DMS53 treated with DMSO at 0.1 percent for 48 hours (cell line): ENCODE measurements around the gene KRT1.

Experiments
- DNase-seq: peaks from one replicate; lab custom pipeline; 2025; ENCODE audit not compliant: unreplicated experiment; lab: John Stamatoyannopoulos, UW

The KRT1 gene

DNA sequence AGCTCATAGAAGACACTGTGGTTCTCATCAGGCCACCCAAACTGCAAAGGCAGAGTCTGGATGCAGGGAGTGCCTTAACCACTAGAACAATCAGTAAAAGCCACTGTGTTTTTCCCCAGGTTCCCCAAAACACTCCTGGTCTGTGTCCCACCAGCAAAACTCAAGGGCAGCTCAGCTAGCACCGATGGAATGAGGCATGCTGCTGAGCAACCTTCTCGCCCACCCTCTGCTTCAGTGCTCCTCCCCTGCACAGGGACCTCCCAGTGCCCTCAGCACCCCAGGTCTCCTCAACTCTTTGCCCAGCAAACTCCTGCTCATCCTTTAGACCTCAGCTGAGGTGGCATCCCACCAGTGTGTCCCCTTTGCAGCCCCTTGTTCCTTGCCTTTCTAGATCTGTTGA lies 19.2 kb upstream of the KRT1 start:
- no peak for DNase-seq

DNA sequence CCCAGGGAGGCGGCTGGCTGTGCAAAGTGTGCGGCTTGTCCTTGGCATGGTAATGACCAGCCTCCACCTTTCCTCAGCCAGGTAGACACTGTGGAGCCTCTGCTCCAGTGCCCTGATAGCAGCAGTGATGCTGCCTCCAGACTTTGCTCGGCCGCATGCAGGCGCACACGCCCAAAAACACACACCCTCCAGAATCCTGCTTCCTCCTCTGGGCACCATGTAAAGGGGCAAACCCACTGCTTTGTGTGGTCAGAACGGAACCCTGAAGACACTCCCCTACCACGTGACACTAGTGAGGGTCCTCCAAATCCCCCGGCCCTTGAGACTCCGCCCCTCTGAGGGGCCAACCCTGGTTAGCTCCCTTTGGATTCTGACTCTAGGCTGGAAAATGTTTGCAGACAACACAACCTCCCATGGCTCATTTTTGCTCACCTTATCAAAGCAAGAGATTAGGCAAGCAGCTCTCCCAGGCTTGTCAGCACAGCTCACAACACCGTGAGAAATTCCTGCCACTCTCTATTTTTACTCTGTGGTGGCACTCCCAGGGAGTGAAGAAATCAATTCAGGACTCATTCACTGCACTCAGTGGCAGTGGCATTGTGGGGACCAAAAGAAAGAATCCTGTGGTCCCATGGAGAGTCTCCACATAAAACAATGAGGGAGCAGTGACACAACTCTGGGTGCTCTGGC lies 18.6 kb upstream of the KRT1 start:
- DNase-seq = no peak

GRCh38 chr12:52697058-52697582 lies 16.9 kb upstream of the KRT1 start:
- no peak for DNase-seq

- no peak for DNase-seq
Observed at GRCh38 chr12:52696588-52696987, 16.4 kb upstream of the KRT1 start.

- no peak for DNase-seq
Observed at GRCh38 chr12:52695039-52695438, 14.8 kb upstream of the KRT1 start.

GRCh38 chr12:52694151-52694550 lies 13.9 kb upstream of the KRT1 start:
- no peak for DNase-seq

GRCh38 chr12:52693261-52693660 lies 13.1 kb upstream of the KRT1 start:
- no peak for DNase-seq

GRCh38 chr12:52692254-52692653 lies 12.0 kb upstream of the KRT1 start:
- DNase-seq = no peak

GRCh38 chr12:52691841-52692150 lies 11.6 kb upstream of the KRT1 start:
- no peak for DNase-seq

DNA sequence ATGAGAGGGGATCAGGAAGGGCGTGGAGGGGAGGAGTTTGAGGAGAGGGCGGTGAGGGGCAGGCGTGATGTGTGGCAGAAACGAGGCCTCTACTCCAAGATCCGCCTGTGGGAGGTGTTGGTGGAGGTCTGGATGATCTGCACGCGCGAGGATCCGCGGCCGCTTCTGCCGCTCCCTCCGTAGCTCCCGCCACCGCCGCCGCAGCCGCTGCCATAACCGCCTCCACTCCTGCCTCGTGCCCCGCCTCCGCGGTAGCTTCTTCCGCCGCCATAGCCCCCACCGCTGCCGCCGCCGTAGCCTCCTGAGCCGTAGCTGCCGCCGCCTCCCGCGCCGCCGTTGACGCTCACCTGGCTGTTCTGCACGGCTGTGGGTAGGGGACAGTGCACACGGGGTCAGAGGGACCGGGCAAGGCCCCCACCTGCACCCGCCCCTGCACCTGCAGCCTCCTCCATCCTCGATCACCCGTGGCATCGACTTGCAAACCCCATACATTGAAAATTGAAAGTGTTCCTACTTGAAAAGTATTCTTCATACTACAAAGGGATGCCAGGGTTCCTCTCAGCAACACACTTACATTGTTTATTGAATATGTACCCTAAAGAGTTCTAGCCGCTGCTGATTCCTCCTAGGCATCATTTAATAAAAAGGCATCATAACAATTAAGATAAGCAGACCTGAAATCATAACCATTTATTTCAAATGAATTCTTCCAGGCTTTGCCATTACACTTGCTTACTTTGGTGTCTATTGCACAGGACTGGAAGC lies 11.1 kb upstream of the KRT1 start:
- DNase-seq = no peak

DNA sequence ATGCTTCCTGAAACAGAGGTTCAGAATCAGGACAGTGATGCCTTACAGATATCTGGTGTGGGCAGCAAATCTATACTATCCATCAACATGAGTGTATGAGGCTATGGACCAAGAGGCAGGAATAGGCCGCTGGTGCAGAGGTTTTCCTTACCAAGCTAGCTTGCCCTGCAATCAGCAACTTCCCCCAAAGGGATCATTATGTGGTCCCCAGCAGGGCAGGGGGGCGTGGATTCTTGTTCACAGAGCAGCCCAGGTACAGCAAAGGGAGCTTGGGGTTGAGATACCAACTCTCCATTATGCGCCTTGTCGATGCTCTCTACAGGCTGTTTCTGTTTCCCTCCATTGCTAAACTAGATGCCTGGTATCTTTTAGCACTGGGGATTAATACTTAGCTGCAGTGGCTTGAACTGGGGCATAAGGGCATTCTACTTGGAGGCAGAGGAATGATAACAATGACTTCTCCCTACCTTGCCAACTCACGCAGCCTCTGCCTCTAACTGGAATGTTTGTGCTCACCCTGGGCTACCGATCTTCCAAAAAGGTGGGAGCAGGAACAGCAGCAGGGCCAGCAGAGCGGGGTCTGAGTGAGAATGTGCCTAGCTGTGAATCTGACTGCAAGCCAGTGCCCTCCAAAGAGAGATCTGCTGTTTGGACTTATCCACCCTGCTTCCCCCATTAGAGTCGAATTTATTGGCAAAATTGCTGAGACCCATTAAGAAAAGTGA lies 10.3 kb upstream of the KRT1 start:
- DNase-seq = no peak

GRCh38 chr12:52689936-52690335 lies 9.7 kb upstream of the KRT1 start:
- DNase-seq = no peak

DNA sequence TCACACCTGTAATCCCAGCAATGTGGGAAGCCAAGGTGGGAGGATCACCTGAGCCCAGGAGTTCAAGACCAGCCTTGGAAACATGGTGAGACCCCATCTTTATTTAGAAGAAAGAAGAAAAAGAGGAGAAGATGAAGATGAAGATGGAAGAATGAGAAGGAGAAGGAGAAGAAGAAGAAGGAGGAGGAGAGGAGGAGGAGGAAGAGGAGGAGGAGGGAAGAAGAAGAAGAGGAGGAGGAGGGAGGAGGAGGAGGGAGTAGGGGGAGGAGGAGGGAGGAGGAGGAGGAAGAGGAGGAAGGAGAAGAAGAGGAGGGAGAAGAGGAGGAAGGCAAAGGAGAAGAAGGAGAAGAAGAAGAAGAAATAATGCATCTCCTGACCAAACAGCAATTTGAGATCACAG lies 9.0 kb upstream of the KRT1 start:
- DNase-seq = no peak

GRCh38 chr12:52688481-52688880 lies 8.3 kb upstream of the KRT1 start:
- DNase-seq = no peak

DNA sequence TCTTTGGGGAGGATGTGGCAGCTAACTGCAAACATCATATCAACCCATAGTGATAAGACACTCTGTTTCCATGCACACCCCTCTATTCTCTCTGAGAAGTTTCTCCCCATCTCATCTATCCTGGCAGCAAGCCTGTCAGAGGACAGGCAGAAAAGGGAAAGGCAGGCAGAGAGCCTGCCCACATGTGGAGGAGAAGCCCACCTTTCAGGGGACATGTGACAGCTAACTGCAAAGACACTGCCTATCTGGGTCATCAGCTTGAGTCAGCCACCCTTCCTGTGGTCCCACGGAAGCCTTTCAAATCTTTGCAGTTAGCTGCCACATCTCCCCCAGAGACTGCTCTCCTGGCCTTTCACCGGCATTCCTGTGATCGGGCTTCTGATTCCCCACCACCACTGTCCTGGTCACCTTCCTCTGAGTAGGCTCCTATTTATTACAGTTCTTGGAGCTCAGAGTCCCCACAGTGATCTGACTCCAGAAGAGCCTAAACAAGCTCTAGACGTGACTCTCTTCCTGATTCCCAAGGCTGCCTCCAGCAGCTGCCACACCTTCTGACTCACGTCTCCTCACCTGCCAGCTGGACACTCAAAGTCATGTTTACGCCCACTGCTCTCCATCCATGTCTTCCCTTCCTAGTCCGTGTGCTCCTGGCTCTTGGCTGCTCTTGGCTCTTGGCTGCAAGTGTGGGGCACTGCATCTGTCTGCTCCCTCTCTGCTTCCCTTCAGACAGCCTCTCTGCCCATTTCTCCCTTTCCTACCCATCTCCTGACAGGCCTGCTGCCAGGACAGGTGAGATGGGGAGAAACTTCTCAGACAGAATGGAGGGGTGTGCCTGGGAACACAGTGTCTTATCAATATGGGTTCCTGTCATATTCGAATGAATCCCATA lies 7.5 kb upstream of the KRT1 start:
- no peak for DNase-seq

GRCh38 chr12:52686756-52687487 lies 6.7 kb upstream of the KRT1 start:
- DNase-seq = no peak

DNA sequence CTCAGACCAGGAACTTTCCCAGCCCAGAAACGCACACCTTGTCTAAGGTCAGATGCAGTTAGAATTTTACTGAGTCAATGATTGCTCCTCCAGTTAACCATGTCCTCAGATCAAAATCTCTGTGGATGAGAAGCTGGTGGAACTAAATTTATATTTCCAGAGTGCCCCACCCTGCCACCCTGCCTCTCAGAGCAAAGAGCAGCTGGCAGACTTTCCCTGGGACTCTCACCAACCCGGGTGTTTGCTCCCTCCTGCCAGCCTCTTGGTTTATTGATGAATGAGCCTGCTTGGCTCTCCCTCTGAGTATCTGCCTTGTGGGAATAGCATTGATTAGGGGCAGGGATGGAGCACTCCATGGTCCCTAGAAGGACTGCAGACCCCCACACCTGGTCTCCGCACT lies 5.9 kb upstream of the KRT1 start:
- DNase-seq = no peak

- no peak for DNase-seq
Observed at GRCh38 chr12:52685406-52685890, 5.2 kb upstream of the KRT1 start.

DNA sequence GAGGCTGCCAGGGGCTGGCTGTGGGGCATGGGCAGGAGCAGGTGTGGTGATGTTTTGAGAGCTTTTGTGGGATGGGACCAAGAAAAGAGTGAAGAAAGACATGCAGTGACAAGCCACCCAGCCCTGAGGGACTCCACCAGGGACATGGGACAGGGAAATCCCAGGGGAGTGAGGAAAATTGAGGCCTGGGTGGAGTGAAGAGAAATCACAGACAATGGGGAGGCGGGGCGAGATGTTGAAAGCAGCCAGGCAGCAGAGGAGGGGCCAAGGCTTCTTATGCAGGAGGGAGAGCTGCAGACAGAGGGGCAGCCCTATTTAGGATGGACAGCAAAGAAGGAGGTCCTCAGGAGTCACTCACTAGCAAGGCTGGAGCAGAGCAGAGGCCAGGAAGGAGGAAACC lies 4.2 kb upstream of the KRT1 start:
- DNase-seq = no peak

DNA sequence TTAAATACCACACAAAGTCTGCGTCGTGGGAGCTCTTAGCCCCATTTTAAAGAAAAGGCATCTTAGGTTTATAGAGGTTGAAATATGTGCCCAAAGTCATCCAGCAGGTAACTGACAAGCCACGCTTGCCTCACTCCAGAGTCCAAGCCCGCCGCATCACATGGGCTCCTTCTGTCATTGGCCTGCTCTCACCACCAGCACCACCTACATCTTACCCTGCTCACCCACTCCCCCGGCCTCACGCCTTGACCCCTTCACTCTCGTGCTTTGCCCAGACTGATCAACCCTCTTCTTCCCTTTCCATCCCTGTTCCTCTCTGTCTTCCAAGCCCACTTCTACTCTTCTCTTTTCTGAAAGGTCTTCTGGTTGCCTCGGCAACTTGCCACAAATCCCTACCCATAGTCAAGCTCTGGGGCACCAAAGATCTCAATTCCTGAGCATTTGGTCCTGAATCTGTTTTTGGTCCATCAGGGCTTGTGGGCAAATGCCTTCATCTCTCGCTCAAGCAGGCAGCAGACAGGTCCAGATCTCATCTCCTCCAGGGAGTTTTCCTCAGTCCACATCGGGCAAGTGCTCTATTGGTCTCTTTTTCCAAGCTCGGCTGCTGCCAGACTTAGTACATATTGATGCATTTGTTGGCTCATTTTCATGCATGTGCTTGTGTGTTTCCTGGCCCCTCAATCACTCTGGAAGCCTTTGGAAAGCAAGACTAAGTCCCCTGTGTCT lies 3.5 kb upstream of the KRT1 start:
- DNase-seq = no peak
